Thoracic aorta (tissue), 2 donors: ENCODE data around the gene ATP5MG. TPM values are rescaled to one million over a fixed set of nuclear protein-coding genes. Genes with fewer than 3 reads are reported as not detected.
"Not testable (repeated sequence)": the region's sequence is repeated elsewhere in the genome, so short reads cannot be mapped to it uniquely, and the experiment has no call there.

Source experiments
- ATAC-seq: fragments of 150-250 bp; one replicate; pipeline ENCODE4 v1.8.0; 2017; ENCODE audit warnings: low read depth; ENCODE audit not compliant: insufficient number of reproducible peaks, low FRiP score
- DNase-seq: peaks from one replicate; pipeline ENCODE4 v3.0.0-alpha.2; 2020; ENCODE audit warnings: low spot score
- H3K27ac ChIP-seq, 2 donors: fragments of 200-600 bp; sonication (generic); 1 replicate in 1 of 2; 2 replicates in 1 of 2; pipeline ENCODE4 v1.5.1; 2016; ENCODE audit warnings: mild to moderate bottlenecking in 2 of 2, moderate library complexity in 2 of 2
- H3K27me3 ChIP-seq: fragments of 200-600 bp; sonication (generic); replicated peaks from 2 replicates; pipeline ENCODE4 v1.6.0; 2016; ENCODE audit warnings: mild to moderate bottlenecking; ENCODE audit not compliant: insufficient read depth
- H3K36me3 ChIP-seq: fragments of 200-600 bp; sonication (generic); one replicate; pipeline ENCODE4 v1.5.1; 2016
- H3K4me1 ChIP-seq, 2 donors: fragments of 200-600 bp; sonication (generic); 1 replicate in 1 of 2; 2 replicates in 1 of 2; pipeline versions ENCODE4 v1.5.1 to v1.6.0; 2016; ENCODE audit warnings: low read depth in 2 of 2, mild to moderate bottlenecking in 1 of 2; ENCODE audit not compliant: control insufficient read depth in 1 of 2
- H3K4me3 ChIP-seq: fragments of 200-600 bp; sonication (generic); 2 replicates; pipeline ENCODE4 v1.5.1; 2016; ENCODE audit warnings: mild to moderate bottlenecking
- H3K9me3 ChIP-seq: fragments of 200-600 bp; sonication (generic); 2 replicates; pipeline ENCODE4 v1.5.1; 2016
- CTCF ChIP-seq: fragments of 200-600 bp; sonication (generic); IDR thresholded peaks from one replicate; pipeline ENCODE4 v1.5.1; 2019; ENCODE audit warnings: antibody characterized with exemption
- total RNA-seq, 2 donors: library from RNA; depleted of rRNA; stranded (reverse); fragments of >200 nt; gene quantifications; one replicate each; pipeline versions ENCODE4 v1.1.0 to v1.2.3, GENCODE V29; 2016

ATP5MG gene
- total RNA-seq, 2 donors from 2014 or later = 21.1 to 45.2 TPM

- no peak for TF ChIP-seq CTCF
- Histone ChIP-seq H3K27ac (no peak overlapping the region), H3K36me3 (peaks cover 86% of the 10 kb centered on the region), H3K27me3 (no peaks in the 10 kb centered on the region), H3K4me3 (no peak overlapping the region), H3K4me1 (no peaks in the 10 kb centered on the region), H3K9me3 (no peaks in the 10 kb centered on the region)
- DNase-seq = no peak
- ATAC-seq = no peak
Observed at GRCh38 chr11:118383657-118384056, 17.7 kb upstream of the ATP5MG start.

DNA sequence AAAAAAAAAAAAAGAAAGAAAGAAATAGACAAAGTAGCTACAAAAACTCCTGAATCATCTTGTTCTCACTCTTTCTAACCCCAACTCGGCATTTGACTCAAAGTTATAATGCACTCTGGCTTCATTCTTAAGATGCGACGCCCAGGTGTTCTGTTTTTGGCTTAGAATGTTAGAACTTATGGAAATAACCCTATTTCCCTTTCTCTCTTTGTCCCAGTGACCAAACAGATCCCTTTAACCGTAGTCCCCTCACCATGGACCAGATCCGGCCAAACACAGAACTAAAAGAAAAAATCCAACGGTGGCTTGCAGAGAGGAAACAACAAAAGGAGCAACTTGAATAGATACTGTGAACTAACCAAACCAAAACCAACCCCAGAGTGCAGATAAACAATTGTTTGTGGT lies 5.3 kb upstream of the ATP5MG start:
- no peak for TF ChIP-seq CTCF
- peaks cover 40% of the 10 kb centered on the region for H3K36me3 ChIP-seq
- H3K27ac ChIP-seq = no peak overlapping the region
- no peaks in the 10 kb centered on the region for H3K9me3 ChIP-seq
- DNase-seq (no peak), ATAC-seq (no peak)
- H3K4me1 ChIP-seq = peaks cover 3 to 4% of the 10 kb centered on the region in 2 donors
- H3K4me3 ChIP-seq = no peak overlapping the region
- no peaks in the 10 kb centered on the region for H3K27me3 ChIP-seq

DNA sequence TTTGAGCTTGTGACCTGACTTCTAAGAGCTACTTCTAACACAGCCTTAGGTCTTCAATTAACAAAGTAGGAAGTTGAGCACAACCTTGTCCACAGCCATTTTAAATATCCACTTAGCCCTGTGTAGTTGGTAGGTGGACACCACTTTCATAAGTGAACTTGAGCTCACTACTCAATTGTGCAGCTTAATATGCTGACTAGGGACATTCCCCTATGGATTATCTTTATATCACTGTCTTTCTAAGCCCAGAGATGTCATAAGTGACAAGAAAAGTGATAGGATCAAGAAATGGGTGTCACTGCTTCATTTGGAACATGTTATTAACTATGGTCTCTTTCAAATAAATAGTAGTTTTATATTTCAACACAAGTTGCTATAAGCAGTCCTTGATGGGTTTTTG lies 4.0 kb upstream of the ATP5MG start:
- Histone ChIP-seq H3K9me3 (no peaks in the 10 kb centered on the region), H3K4me3 (no peak overlapping the region), H3K27ac (no peak overlapping the region), H3K27me3 (no peaks in the 10 kb centered on the region), H3K4me1 (peaks cover 4 to 6% of the 10 kb centered on the region in 2 donors), H3K36me3 (peaks cover 32% of the 10 kb centered on the region)
- DNase-seq = no peak
- ATAC-seq = no peak
- no peak for TF ChIP-seq CTCF

- peaks cover 18% of the 10 kb centered on the region for H3K36me3 ChIP-seq
- no peak for DNase-seq
- H3K4me1 ChIP-seq = peaks cover 15 to 19% of the 10 kb centered on the region in 2 donors
- no peak for TF ChIP-seq CTCF
- H3K4me3 ChIP-seq = no peak overlapping the region
- H3K27ac ChIP-seq = no peak overlapping the region
- no peaks in the 10 kb centered on the region for H3K27me3 ChIP-seq
- no peak for ATAC-seq
- H3K9me3 ChIP-seq = no peaks in the 10 kb centered on the region
Observed at GRCh38 chr11:118398791-118399559, 2.4 kb upstream of the ATP5MG start.

GRCh38 chr11:118401880-118402590 lies 629 bp downstream of the ATP5MG start:
- H3K36me3 ChIP-seq = peaks cover 6% of the 10 kb centered on the region
- peaks cover 15 to 29% of the 10 kb centered on the region in 2 donors for H3K4me1 ChIP-seq
- H3K27me3 ChIP-seq = no peaks in the 10 kb centered on the region
- peak overlapping the region; percentile 80 to 91 for H3K27ac ChIP-seq
- ATAC-seq = no peak
- no peaks in the 10 kb centered on the region for H3K9me3 ChIP-seq
- H3K4me3 ChIP-seq = peak overlapping the region; percentile 94
- no peak for DNase-seq
- no peak for TF ChIP-seq CTCF

DNA sequence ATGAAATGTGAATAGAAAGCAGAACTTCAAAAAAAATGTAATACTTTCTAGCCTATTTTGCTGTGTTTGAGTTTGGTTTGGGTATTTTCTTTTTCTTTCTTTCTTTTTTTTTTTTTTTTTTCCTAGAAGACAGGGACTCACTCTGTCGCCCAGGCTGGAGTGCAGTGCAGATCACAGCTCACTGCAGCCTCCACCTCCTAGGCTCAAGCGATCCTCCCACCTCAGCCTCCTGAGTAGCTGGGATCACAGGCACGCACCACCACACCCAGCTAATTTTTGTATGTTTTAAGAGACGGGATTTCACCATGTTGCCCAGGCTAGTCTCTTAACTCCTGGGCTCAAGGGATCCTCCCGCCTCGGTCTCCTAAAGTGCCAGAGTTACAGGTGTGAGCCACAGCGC lies 1.2 kb downstream of the ATP5MG start:
- H3K9me3 ChIP-seq, ATAC-seq, H3K27me3 ChIP-seq, DNase-seq, H3K36me3 ChIP-seq, H3K27ac ChIP-seq: not testable (repeated sequence)
- peaks cover 15 to 29% of the 10 kb centered on the region in 2 donors for H3K4me1 ChIP-seq
- H3K4me3 ChIP-seq = peak overlapping the region; percentile 94
